Hippocampal formation (tissue), 2 donors: Measurements from ENCODE around the gene NSUN2.
"Not testable (repeated sequence)": the region's sequence is repeated elsewhere in the genome, so short reads cannot be mapped to it uniquely, and the experiment has no call there.

ENCODE experiments used
- DNase-seq, 2 donors: peaks; one replicate each; lab custom pipeline; 2025; lab: John Stamatoyannopoulos, UW

The NSUN2 gene

DNA sequence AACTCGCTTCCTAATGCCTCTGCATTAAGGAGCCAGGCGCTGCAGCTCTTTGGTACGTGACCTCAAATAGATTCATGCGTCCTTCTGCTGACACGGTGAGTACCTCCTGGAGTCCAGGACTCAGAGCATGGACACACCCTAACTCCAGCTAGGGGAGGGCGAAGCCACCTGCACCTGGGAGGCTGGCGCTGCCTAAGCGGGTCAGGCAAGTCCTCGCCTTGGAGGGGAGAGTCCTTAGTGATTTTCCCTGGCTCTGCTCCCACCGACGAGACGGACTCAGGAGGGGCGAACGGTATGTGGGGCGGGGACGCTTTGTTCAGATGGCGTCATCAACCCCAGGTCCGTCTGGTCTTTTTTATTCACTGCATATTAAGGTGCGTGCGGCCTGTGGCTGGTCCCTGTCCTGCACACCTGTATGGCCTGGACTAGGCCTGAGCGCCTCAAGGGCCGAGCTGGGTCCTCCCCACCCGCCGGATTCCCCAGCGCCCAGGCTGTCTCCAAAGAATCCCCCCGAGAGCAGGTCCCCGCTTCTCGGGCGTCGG, 50.3 kb downstream of the NSUN2 start:
- no peak for DNase-seq

DNA sequence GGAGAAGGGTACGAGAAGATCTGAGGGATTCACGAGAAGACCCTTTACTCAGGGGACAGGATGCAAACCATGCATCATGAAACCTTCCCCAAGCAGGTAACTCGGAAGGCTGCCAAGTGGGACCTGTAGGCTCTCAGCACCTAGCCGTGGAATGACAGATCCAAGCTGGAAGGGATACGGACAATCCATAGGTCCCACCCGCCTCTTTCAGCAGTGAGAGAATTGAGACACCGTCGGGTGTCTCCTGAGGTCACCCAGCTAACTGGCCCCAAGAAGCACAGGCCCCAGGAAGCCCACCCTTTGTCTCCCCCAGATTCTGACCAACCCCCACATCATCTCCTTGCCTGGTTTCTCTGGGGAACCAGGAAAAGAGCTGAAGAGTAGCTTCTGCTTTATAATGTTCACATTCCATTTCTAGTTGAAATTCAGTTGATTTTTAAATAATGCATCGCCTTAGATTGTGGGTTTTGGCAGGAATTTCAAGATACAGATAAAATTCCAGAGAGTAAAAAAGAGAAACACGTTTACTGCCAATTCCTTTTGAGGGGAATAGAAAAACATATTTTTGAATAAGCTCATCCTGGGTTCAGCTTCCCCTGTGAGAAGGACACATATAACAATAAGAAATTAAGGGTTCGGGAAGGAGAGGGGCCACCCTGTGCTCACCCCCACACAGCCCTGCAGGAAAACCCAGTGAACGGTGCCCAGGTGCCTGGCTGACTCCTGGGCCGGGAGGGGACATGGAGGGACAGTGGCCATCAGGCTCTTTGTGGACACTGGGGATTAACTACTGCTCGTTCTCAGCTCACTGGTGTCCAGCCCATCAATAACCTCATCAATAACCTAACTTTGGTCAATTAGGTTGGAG, 51.1 kb downstream of the NSUN2 start:
- DNase-seq: no peak

DNA sequence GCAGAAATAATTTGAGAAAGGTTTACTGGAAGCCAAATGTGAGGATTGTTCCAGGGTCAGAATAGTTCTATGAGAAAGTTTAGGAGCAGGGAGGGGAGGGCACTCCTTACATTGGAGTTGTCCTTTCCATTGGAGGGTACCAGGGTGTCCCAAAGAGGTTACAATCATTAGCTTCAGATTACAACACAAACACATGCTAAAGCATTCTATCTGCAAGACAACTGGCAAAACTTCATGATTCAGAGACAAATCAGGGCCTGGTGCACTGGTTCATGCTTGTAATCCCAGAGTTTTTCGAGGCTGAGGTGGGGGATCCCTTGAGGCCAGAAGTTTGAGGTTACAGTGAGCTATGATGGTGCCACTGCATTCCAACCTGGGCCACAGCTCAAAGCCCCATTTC, 51.8 kb downstream of the NSUN2 start:
- no peak for DNase-seq

DNA sequence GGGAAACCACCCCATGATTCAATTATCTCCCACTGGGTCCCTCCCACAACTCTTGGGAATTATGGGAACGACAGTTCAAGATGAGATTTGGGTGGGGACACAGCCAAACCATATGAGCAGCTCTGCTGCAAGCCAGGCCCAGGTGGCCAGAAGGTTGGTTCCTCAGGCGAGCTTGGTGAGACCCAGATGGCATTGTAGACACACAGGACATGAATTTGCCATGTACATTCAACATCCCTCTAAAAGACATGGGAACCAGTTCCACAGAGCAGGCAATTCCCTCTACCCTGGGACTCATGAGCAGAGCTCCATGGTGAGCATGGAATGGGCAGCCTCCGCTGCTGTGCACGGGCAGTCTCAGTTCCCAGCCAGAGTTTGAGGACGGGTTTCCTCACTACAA, 53.3 kb downstream of the NSUN2 start:
- DNase-seq: no peak

DNA sequence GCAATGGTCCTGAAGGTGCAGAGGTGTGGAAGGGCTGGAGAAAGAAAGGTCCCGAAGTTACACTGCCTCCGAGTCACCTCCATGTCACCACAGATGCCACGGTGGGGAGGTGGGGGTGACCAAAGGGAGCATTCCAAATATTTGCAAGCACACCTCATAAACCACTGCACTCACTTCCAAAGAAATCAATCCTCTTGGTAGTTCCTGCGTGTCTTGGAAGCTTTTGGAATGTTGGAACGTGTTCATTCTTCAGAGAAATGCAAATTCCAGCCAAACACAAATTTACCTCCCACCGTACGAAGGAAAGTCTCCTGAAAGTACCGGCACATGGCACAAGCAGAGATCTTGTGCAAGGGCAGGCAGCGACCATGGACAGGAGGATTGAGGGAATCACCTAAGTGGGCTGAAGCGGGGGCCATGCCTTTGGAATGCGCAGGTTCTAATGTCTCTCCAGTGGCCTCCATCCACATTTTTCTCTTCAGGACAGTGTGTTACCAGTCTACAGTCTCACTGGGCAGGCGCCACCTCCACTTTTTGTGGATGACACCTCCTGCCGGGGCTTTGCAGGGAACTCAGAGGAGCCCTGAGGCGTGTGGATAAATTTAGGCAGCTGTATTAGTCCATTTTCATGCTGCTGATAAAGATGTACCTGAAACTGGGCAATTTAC, 54.0 kb downstream of the NSUN2 start:
- DNase-seq: no peak

DNA sequence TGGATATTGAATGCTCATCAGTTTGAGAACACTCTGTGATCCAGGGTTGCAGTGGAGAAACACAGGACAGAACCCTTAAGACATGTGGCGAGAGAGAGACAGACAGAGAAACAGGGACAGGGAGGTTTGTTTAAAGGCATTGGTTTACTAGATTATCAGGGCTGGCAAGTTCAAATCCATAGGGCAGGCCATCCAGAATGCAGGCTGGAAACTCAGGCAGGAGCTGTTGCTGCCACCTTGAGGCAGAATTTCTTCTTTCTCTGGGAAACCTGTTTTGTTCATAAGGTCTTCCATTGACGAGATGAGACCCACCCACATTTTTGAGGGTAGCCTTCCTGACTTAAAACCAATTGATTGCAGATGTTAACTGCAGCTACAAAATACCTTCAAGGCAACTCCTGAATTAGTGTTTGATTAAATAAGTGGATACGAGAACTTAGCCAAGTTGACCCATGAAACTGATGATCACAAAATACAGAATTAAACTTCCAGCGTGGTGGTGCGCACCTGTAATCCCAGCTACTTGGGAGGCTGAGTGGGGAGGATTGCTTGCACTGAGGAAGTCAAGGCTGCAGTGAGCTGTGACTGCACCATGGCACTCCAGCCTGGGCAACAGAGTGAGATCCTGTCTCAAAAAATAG, 55.9 kb downstream of the NSUN2 start:
- no peak for DNase-seq

DNA sequence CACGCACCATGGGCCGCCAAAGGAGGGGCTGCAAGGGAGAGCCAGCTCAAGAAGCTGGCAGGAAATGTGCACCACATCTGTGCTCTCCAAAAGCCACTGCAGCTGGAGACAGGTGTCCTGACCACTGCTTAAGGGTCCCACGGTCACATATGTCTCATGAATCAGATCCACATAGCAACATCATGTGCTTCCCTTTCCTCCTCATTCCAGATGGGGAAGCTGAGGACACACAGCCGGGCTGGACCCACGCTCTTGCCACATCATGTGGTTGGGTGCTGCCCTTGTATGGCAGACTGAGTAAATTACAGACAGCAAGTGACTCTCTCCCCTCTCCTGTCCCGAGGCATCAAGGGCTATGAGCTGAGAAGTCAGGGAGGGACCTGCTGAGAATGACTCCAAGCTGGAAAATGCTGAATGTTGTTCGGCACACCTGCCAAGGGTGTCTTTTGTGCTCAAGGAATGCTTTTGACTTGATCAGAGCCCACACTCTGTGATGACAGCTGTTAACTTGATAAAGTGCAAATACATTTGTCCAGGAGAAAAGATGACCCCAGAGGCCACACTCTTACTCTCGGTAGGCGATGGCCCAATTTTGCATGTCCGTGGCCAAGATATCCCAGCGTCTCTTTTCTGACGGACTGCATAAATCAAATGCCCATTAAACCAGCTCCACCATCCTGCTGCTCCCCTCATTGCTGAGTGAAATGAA, 58.2 kb downstream of the NSUN2 start:
- DNase-seq: no peak

DNA sequence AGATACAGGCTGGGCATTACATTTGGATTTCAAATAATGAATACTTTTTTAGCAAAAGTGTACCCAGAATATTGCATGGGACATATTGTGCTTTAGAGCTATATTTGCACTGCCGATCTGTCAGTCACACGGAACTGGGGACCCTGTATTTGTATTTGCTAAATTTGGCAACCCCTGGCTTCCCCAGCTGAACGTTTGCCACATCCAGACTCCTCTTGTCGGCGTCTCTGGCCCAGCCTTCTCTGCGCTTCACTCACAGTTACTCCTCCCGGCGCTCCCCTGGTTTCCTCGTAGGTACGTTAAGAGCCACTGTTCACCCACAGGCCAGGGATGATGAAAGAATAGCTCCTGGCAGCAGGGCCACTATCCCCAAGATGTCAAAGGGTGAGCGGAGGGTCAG, 58.7 kb downstream of the NSUN2 start:
- DNase-seq: no peak

DNA sequence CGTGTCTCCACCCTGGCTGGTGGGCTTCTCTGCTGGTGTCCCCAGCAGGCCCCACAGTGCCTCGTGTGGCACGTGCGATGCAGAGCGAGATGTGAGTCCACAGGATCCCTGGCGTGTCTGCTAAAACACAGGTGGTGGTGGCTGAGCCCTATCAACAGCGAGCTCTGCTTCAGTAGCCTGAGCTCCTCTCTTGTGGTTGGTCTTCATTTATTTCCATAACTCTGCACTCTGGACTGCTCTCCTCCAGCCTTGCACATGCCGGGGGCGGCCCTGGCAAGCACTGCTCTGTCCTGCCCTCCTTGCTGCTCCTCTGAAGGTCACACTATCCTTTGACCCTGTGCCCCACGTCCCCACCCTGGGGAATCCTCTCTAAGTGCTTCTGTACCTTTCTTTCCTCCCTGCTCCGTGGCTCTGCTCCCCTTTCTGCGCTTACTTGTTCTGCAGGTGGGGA, 59.2 kb downstream of the NSUN2 start:
- no peak for DNase-seq

DNA sequence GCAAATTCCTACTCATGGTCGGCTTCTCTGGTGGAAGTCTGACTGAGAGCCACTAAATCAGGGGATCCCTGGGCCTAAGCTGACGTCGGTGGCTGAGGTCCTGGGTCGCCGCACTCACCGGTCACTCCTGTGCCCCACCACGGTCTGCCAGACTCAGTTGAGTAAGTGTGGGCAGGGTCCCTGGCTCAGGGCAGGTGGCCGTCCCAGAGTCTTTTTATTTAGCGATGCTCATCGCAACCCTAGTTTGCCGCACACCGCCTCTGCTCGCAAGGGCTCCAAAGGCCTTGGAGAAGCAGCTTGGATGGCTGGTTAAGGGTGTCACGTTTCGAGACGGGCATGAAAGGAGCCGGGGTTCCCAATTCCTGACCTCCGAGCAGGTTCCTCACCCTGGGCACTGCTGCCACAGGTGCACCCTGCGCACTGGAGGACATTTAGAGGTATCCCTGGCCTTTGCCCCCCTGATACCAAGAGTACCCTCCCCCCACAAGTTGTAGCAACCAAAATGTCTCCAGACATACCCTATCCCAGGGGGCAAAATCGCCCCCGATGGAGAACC, 59.9 kb downstream of the NSUN2 start:
- no peak for DNase-seq

DNA sequence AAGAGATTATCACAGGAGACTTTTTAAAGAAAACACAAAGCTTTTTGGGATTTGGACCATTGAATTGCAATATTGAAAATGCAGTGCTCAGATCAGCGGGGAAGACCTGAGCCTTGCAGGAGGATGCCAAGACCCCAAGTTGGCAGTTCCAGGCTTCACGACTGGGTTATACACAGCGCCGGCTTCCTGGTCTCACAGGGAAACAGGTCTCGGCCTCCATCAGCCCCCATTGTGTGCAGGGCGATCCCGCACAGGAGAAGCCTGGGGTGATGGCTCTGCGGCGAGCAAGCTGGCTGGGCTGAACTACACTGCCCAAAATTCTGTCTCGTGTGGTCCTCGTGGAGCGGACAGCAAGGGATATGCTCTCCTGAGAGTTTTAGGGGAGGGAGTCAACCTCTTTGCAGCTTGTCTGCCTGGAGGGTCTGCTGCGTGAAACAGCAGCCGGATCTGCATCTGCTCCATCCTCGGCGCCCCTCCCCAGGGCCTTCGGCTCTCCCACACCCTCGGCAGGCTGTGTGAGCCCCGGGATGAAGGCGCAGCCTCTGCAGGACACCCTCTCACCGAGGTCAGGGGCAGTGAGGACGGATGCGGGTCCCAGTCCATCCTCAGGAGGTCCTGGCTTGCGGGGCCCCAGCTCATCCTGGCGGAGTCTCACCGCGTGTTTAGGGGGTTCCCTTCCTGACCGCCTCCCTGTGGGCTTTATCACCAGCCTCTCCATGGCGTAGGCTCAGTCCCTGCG, 60.6 kb downstream of the NSUN2 start:
- DNase-seq: no peak

DNA sequence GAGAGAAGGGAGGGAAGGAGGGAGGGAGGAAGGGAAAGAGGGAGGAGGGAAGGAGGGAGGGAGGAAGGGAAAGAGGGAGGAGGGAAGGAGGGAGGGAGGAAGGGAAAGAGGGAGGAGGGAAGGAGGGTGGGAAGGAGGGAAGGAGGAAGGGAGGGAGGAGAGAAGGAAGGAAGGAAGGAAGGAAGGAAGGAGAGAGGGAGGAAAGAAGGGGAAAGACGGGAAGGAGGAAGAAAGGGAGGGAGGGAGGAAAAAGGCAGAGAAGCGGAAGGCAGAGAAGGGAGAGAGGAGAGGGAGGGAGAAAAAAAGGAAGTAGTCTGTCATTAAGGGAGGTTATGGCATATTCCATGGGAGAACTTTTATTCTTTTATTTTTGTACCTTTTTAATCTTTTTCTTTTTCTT, 61.2 kb downstream of the NSUN2 start:
- not testable (repeated sequence) for DNase-seq

DNA sequence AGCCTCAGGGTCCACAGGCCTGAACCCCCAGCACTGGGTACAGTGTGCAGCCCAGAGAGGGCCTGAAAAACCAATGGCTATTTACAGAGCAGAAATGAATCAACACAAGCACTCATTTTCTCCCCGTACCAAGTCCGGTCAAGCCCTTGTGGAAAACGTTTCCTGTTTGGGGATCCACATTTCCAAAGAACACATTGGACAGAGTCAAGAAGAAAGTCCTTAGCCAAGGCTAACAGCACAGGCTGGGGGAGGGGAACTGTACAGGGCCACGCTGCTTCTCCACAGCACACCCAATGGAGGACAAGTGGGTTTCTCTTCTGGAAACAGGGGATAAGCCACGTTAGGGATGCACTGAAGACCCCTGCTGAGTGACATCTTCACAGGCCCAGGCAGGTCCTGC, 62.3 kb downstream of the NSUN2 start:
- DNase-seq: no peak

DNA sequence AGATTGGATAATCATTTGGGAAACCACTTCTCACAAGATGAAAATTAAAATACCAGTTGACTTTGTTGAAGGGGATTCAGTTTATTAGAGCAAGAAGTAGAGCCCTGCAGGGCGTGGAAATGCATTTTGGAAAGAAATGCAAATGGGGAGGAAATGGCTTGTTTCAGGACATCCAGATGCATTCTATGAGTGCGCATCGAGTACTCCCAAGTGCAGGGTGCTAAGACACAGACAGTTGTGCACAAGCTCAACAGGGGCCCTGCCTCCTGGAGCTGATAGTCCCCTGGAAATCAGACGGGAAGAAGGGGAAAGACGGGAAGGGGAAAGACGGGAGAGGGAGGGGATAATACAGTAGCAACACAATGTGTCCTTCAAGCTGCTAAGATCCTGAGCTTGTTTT, 64.0 kb downstream of the NSUN2 start:
- no peak for DNase-seq

DNA sequence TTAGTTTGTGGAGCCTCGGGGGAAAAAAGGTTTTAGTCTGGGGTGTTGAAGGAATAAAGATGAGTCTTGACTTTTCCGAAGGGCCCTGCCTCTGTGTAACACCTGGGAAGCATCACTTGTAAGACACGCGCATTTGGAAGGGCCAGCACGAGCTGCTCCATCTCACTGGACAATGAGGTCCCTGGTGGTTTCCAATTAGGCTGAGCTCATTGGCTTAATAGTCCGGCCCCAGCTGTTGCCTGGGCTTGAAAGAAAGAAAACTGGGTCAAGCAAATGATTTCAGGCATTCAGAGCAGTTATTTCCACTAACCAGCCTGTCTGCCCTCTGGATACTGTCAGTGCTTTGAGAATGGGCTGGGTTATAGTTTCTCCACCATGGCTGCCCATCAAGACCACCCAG, 64.5 kb downstream of the NSUN2 start:
- DNase-seq: no peak

DNA sequence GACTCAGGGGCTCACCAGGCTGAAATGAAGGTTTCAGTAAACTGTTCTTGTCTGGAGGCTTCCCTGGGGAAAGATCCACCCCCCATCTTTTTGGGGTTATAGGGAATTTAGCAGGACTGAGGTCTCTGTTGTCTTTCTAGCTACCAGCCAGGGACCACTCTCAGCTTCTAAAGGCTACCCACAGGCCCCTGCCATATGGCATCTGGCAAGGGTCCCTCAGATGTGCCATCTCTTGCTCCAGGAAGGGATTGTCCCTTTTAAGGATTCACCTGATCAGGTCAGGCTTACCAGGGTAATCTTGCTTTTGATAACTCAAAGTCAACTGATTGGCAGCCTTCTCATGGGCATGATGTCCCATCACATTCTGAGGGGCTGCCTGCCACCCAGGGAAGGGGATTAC, 65.0 kb downstream of the NSUN2 start:
- no peak for DNase-seq

DNA sequence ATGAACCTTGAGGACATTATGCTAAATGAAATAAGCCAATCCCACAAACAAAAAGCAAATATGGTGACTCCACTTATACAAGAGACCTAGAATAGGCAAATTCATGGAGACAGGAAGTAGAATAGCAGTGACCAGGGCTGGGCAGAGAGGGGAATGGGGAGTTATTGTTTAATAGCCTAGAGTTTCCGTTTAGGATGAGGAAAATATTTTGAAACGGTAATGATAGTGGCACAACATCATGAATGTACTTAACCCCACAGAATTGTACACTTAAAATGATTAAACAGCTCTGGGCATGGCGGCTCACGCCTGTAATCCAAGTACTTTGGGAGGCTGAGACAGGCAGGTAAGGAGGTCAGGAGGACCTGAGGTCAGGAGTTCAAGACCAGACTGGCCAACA, 65.8 kb downstream of the NSUN2 start:
- no peak for DNase-seq

DNA sequence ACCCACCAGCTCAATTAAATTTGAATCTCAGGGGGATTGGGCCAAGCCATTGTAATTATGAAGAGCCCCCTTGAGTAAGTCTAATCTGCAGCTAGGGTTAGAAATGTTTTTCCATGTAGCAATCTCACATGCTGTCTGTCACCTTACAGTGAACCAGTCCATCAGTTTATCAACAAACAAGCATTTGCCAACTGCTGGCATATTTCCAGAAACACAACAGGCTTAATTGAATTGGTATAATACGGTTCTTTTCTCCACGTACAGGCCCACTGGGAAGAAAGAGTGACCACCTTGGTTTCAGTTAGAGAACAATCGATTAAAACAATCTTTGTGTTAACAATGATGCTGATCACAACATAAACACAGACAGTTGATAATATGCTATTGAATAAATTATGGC, 67.4 kb downstream of the NSUN2 start:
- no peak for DNase-seq

DNA sequence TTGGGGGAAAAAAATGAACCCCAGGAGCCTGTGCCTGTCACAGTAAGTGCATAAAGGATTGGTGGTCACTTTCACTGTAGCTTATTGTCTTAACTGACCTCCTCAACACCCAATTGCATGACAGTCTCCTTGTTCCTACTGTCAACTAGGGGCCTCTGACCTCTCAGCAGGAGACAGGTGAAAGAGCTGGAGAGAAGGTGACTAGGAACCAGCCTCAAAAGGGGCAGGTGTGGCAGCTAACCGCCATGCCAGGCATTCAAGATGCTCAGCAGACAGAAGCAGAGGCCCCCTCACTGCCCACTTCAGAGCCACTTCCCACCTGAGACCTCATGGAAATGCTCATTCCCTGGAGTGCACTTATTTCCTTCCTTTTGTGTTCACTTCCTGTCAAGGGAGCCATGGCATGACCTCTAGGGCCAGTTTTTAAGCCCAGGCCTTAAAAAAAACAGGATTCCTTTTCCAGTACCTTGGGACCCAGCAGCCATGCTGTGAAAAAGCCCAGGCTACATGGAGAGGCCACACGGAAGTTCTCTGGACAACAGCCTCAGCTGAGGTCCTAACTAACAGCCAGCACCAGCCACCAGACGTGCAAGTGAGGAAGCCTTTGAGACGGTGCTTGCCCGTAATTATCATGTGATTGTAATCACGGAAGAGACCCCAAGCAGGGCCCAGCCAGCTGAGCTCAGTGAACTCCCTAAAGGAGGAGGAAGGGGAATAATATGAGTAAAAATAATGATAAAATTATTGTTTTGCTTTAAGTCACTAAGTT, 74.9 kb downstream of the NSUN2 start:
- no peak for DNase-seq

DNA sequence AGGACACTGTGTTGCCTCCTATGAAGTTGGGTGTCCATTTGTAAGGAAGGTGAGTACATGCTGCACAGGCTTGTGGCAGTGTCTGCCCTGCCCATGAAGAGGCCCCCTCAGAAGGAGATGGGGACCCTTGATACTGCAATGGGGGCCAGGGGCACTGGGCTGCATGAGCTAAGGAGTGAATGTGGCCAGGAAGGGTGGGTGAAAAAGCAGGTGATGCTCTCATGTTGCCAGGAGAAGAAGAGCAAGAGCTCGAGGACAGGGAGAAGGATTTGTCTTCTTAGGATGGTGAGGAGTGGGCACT, 76.1 kb downstream of the NSUN2 start:
- no peak for DNase-seq
